GM23248 (cell line): ENCODE data around the gene ZEB2.

Source experiments
- EZH2 ChIP-seq: fragments of 200-600 bp; sonication (generic); IDR thresholded peaks from 2 replicates; pipeline ENCODE4 v1.6.1; 2018; ENCODE audit warnings: antibody characterized with exemption, mild to moderate bottlenecking; ENCODE audit not compliant: insufficient read depth, poor library complexity, severe bottlenecking
- EZH2phosphoT487 ChIP-seq: fragments of 200-600 bp; sonication (generic); IDR thresholded peaks from 2 replicates; pipeline ENCODE4 v1.6.1; 2018; ENCODE audit warnings: antibody characterized with exemption, moderate library complexity, mild to moderate bottlenecking, low read depth; ENCODE audit not compliant: insufficient read depth

GRCh38 chr2:144496977-144497598 is 22.8 kb downstream of the ZEB2 start:
- TF ChIP-seq EZH2 = no peak
- no peak for TF ChIP-seq EZH2phosphoT487
